GM06990 (cell line): ENCODE data around the gene LYAR.
A peak's percentile ranks its signal among the peaks of the same experiment; 100 is the strongest.

Experiments used
- DNase-seq: peaks from one replicate; pipeline ENCODE4 v3.0.0-alpha.2; 2011; ENCODE audit not compliant: insufficient read length; ENCODE audit errors: extremely low read depth
- H3K27me3 ChIP-seq: replicated peaks from 2 replicates; pipeline ENCODE4 v1.6.0; 2011; ENCODE audit warnings: low read length; ENCODE audit not compliant: control insufficient read depth, insufficient read depth
- H3K36me3 ChIP-seq: 2 replicates; pipeline ENCODE4 v1.5.1; 2011; ENCODE audit warnings: low read length; ENCODE audit not compliant: control insufficient read depth, insufficient read depth
- H3K4me3 ChIP-seq: replicated peaks from 2 replicates; pipeline ENCODE4 v1.5.1; 2011; ENCODE audit warnings: low read depth, mild to moderate bottlenecking, control low read depth, low read length
- TF ChIP-seq, protein P1 (sequence below): IDR thresholded peaks from 2 replicates; pipeline ENCODE4 v1.5.1; 2011; ENCODE audit warnings: low read length, control low read depth, mild to moderate bottlenecking, inconsistent platforms; ENCODE audit not compliant: insufficient read depth, poor library complexity, severe bottlenecking

The LYAR gene

DNA sequence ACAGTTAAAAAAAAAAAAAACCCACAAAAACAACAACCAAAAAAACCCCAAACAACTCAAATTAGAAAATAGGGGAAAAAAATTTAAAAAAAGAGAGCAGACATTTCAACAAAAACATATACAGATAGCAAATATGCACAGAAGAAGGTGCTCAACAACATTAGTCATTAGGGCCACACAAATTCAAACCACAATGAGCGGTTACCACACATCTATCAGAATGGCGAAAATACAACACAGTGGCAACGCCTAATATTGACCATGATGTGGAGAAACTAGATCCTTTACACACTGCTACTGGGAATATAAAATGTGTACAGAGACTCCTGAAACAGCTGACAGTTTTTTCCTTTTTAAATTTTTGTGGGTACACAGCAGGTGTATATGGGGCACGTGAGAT is 19.4 kb downstream of the LYAR start:
- DNase-seq: no peak
- H3K4me3 ChIP-seq: no peak overlapping the region
- TF ChIP-seq, protein P1, sequence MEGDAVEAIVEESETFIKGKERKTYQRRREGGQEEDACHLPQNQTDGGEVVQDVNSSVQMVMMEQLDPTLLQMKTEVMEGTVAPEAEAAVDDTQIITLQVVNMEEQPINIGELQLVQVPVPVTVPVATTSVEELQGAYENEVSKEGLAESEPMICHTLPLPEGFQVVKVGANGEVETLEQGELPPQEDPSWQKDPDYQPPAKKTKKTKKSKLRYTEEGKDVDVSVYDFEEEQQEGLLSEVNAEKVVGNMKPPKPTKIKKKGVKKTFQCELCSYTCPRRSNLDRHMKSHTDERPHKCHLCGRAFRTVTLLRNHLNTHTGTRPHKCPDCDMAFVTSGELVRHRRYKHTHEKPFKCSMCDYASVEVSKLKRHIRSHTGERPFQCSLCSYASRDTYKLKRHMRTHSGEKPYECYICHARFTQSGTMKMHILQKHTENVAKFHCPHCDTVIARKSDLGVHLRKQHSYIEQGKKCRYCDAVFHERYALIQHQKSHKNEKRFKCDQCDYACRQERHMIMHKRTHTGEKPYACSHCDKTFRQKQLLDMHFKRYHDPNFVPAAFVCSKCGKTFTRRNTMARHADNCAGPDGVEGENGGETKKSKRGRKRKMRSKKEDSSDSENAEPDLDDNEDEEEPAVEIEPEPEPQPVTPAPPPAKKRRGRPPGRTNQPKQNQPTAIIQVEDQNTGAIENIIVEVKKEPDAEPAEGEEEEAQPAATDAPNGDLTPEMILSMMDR: no peak
- no peaks in the 10 kb centered on the region for H3K27me3 ChIP-seq
- H3K36me3 ChIP-seq: peaks cover 19% of the 10 kb centered on the region

DNA sequence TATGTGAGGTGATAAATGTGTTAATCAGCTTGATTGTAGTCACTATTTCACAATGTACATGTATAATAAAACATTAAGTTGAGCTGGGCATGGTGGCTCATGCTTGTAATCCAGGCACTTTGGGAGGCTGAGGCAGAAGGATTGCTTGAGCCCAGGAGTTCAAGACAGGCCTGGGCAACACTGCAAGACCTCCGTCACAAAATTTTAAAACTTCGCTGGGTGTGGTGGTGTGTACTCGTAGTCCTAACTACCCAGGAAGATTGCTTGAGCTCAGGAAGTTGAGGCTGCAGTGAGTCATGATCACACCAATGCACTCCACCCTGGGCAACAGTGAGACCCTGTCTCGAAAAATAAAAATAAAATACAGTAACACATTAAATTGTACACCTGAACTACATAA is 20.1 kb downstream of the LYAR start:
- Histone ChIP-seq H3K4me3 (no peak overlapping the region), H3K27me3 (no peaks in the 10 kb centered on the region), H3K36me3 (peaks cover 19% of the 10 kb centered on the region)
- TF ChIP-seq, protein P1: no peak
- DNase-seq: no peak

- DNase-seq: no peak
- Histone ChIP-seq H3K4me3 (no peak overlapping the region), H3K27me3 (no peaks in the 10 kb centered on the region), H3K36me3 (peaks cover 19% of the 10 kb centered on the region)
- TF ChIP-seq, protein P1: no peak
Measured at GRCh38 chr4:4269331-4269731, 20.6 kb downstream of the LYAR start.

- TF ChIP-seq, protein P1: no peak
- peaks cover 17% of the 10 kb centered on the region for H3K36me3 ChIP-seq
- no peak overlapping the region for H3K4me3 ChIP-seq
- no peak for DNase-seq
- no peaks in the 10 kb centered on the region for H3K27me3 ChIP-seq
Measured at GRCh38 chr4:4268776-4269175, 21.2 kb downstream of the LYAR start.

- Histone ChIP-seq H3K4me3 (no peak overlapping the region), H3K27me3 (no peaks in the 10 kb centered on the region), H3K36me3 (peaks cover 12% of the 10 kb centered on the region)
- TF ChIP-seq, protein P1: no peak
- DNase-seq: no peak
Measured at GRCh38 chr4:4267981-4268380, 22.0 kb downstream of the LYAR start.

DNA sequence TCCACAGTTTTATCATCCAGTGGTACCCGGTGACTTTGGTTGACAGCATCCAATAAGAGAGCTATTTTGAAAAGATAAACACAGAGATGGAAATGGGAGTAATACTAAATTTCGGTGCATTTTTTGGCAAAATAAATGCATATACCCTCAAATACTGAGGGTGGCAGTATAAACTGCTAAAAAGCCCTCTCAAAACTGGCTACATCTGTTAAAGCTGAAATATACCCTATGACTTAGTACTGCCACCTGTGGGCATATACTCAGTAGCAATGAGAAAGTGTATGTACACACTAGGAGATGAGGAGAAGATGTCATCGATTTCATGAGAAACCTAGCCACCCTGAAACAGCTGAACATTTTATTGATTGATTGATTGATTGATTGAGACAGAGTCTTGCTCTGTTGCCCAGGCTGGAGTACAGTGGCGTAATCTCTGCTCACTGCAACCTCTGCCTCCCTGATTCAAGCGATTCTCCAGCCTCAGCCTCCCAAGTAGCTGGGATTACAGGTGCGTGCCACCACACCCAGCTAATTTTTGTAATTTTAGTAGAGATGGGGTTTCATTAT is 29.7 kb downstream of the LYAR start:
- TF ChIP-seq, protein P1: peak; percentile 40
- DNase-seq: peak; percentile 15
- no peak overlapping the region for H3K4me3 ChIP-seq
- no peaks in the 10 kb centered on the region; the same call in 1 of the 2 replicates for H3K27me3 ChIP-seq
- H3K36me3 ChIP-seq: no peaks in the 10 kb centered on the region
